K562 (cell line): ENCODE data around the gene ANXA1. TPM values are rescaled to one million over a fixed set of nuclear protein-coding genes. Genes with fewer than 3 reads are reported as not detected.

Experiments
- ATAC-seq: fragments of 200-7000 bp; cut with Tn5 transposase; 3 replicates; pipeline ENCODE4 v1.9.1; 2020; ENCODE audit warnings: moderate library complexity
- BruUV-seq: library from RNA; stranded (reverse); fragments of 400-500 nt; replicated peaks from 2 replicates; lab custom pipeline; 2021; lab: Mats Ljungman, UMichigan
- CTCF ChIA-PET: fragments of 300-600 bp; formaldehyde crosslinking; extraction: SDS; loops from one replicate; lab custom pipeline; 2021; ENCODE audit warnings: low intra/inter-chr PET ratio; lab: Yijun Ruan, JAX
- POLR2A ChIA-PET: fragments of 300-600, 350-650 bp; sonication (Branson Sonifier 250); formaldehyde crosslinking; extraction: SDS; loops from one replicate; lab custom pipeline; 2021; ENCODE audit warnings: antibody characterized with exemption, inconsistent platforms; lab: Yijun Ruan, JAX
- DNase-seq, 4 experiments: peaks; one replicate each; pipeline versions ENCODE4 v3.0.0 to v3.0.0-alpha.2; 2011 to 2018; ENCODE audit warnings: low spot score in 3 of 4, mixed read lengths in 3 of 4; ENCODE audit errors: extremely low read depth in 1 of 4
- FAIRE-seq: peaks from 2 replicates; lab custom pipeline; 2011; peaks lifted over from hg19 to GRCh38; lab: Jason Lieb, UNC
- H2AFZ ChIP-seq: 2 replicates; pipeline ENCODE4 v1.6.0; 2011; ENCODE audit warnings: low read depth, low read length, control low read depth, inconsistent platforms
- H3K27ac ChIP-seq: fragments of 200-600 bp; 3 replicates; pipeline ENCODE4 v1.8.0; 2011; ENCODE audit warnings: low read depth, mild to moderate bottlenecking, control low read depth, inconsistent platforms, low read length, moderate library complexity, mixed read lengths; ENCODE audit errors: extremely low read depth
- H3K27me3 ChIP-seq, 2 experiments: fragments of 300-600 bp in 1 of 2; 2 replicates in 1 of 2; 3 replicates in 1 of 2; pipeline versions ENCODE4 v1.6.0 to v1.8.0; 2011; ENCODE audit warnings: inconsistent platforms in 2 of 2, low read length in 2 of 2, mild to moderate bottlenecking in 1 of 2, mixed read lengths in 1 of 2, moderate library complexity in 1 of 2; ENCODE audit not compliant: control insufficient read depth in 2 of 2, insufficient read depth in 2 of 2
- H3K36me3 ChIP-seq: fragments of 300-600 bp; 3 replicates; pipeline ENCODE4 v1.8.0; 2011; ENCODE audit warnings: mild to moderate bottlenecking, low read length, inconsistent platforms; ENCODE audit not compliant: control insufficient read depth, insufficient read depth
- H3K4me1 ChIP-seq, 2 experiments: fragments of 200-600 bp in 1 of 2; replicated peaks in 1 of 2; 2 replicates in 1 of 2; 3 replicates in 1 of 2; pipeline versions ENCODE4 v1.5.1 to v1.8.0; 2011; ENCODE audit warnings: inconsistent platforms in 2 of 2, low read length in 2 of 2, mild to moderate bottlenecking in 1 of 2, mixed read lengths in 1 of 2, moderate library complexity in 1 of 2; ENCODE audit not compliant: control insufficient read depth in 2 of 2, insufficient read depth in 2 of 2
- H3K4me2 ChIP-seq: 2 replicates; pipeline ENCODE4 v1.6.1; 2011; ENCODE audit warnings: low read length, control low read depth, inconsistent platforms, mixed read lengths; ENCODE audit not compliant: insufficient read depth
- H3K4me3 ChIP-seq: fragments of 200-600 bp; sonication (generic), shearing (Covaris generic); 2 replicates; pipeline ENCODE4 v1.5.1; 2016; ENCODE audit warnings: control low read depth, inconsistent platforms
- H3K79me2 ChIP-seq: fragments of 200-600 bp; 3 replicates; pipeline ENCODE4 v1.8.0; 2011; ENCODE audit warnings: low read length, inconsistent platforms; ENCODE audit not compliant: control insufficient read depth, insufficient read depth
- H3K9ac ChIP-seq, 2 experiments: 2 replicates each; pipeline versions ENCODE4 v1.6.0 to v1.6.1; 2011; ENCODE audit warnings: low read depth in 2 of 2, low read length in 2 of 2, control low read depth in 1 of 2, inconsistent platforms in 1 of 2, mild to moderate bottlenecking in 1 of 2, mixed read lengths in 1 of 2; ENCODE audit not compliant: insufficient read depth in 1 of 2
- H3K9me1 ChIP-seq: one replicate; pipeline ENCODE4 v1.6.0; 2011; ENCODE audit warnings: inconsistent platforms, mild to moderate bottlenecking, low read length, moderate library complexity; ENCODE audit not compliant: control insufficient read depth, insufficient read depth
- H3K9me3 ChIP-seq: replicated peaks from 2 replicates; pipeline ENCODE4 v1.5.1; 2011; ENCODE audit warnings: low read depth, low read length, inconsistent platforms; ENCODE audit not compliant: control insufficient read depth, insufficient read depth
- H4K20me1 ChIP-seq: replicated peaks from 2 replicates; pipeline ENCODE4 v1.6.1; 2011; ENCODE audit warnings: low read length, inconsistent platforms, mixed read lengths; ENCODE audit not compliant: control insufficient read depth, insufficient read depth
- ADNP ChIP-seq: fragments of 200-800 bp; sonication (Bioruptor generic); IDR thresholded peaks from 2 replicates; pipeline ENCODE4 v1.6.1; 2016; ENCODE audit warnings: missing genetic modification characterization, missing compliant biosample characterization
- E2F8 ChIP-seq: fragments of 450-650 bp; IDR thresholded peaks from 2 replicates; pipeline ENCODE4 v1.7.1; 2018; ENCODE audit warnings: mild to moderate bottlenecking, low read depth; ENCODE audit not compliant: partially characterized antibody
- GTF2B ChIP-seq: IDR thresholded peaks from 2 replicates; pipeline ENCODE4 v1.6.1; 2011; ENCODE audit not compliant: insufficient read length; ENCODE audit errors: extremely low read depth
- NBN ChIP-seq: fragments of 450-650 bp; IDR thresholded peaks from 2 replicates; pipeline ENCODE4 v1.6.1; 2016; ENCODE audit warnings: low read depth, mild to moderate bottlenecking
- NFE2 ChIP-seq: IDR thresholded peaks from 2 replicates; pipeline ENCODE4 v1.6.1; 2014; ENCODE audit warnings: antibody characterized with exemption, low read depth
- NFIX ChIP-seq: fragments of 250-450 bp; sonication (Bioruptor Pico); IDR thresholded peaks from 2 replicates; pipeline ENCODE4 v1.4.0; 2020; ENCODE audit warnings: low read depth, mild to moderate bottlenecking, moderate library complexity
- RREB1 ChIP-seq: fragments of 250-450 bp; sonication (Bioruptor Pico); IDR thresholded peaks from 2 replicates; pipeline ENCODE4 v1.4.0; 2020
- YY1 ChIP-seq, 3 experiments: IDR thresholded peaks; 2 replicates each; pipeline ENCODE4 v1.6.1; 2011; ENCODE audit warnings: low read length in 2 of 3, mild to moderate bottlenecking in 2 of 3, moderate library complexity in 2 of 3, borderline replicate concordance in 1 of 3, control low read depth in 1 of 3, low read depth in 1 of 3; ENCODE audit not compliant: insufficient read depth in 3 of 3, insufficient replicate concordance in 2 of 3, control insufficient read depth in 1 of 3, insufficient read length in 1 of 3; ENCODE audit errors: extremely low read depth in 1 of 3
- ZNF134 ChIP-seq: fragments of 250-450 bp; sonication (Bioruptor Pico); conservative IDR thresholded peaks from 2 replicates; pipeline ENCODE4 v1.4.0; 2020
- ZNF398 ChIP-seq: fragments of 250-450 bp; sonication (Bioruptor Pico); IDR thresholded peaks from 2 replicates; pipeline ENCODE4 v1.8.0; 2021; ENCODE audit warnings: moderate library complexity, mild to moderate bottlenecking, inconsistent platforms
- ZNF75A ChIP-seq: fragments of 450-650 bp; formaldehyde crosslinking; IDR thresholded peaks from 2 replicates; pipeline ENCODE4 v1.4.0; 2020; ENCODE audit warnings: mild to moderate bottlenecking
- WGBS: fragments of 100-300 bp; shearing (Covaris generic); methylation state at CpG from one replicate; pipeline ENCODE4 v1.1.6; 2016; ENCODE audit warnings: low coverage, mixed read lengths; ENCODE audit not compliant: insufficient coverage; ENCODE audit errors: missing lambda C conversion rate; 5-methylcytosine and 5-hydroxymethylcytosine counted together
- in situ Hi-C: fragments of 300-500 bp; cut with MboI; formaldehyde crosslinking; loops from 4 replicates; pipeline ENCODE4 v1.15.0; 2018; ENCODE audit warnings: inconsistent platforms, mixed read lengths
- intact Hi-C: fragments of 100-400 bp; cut with micrococcal nuclease; formaldehyde crosslinking; loops from 2 replicates; pipeline ENCODE4 v1.14.2; 2022
- polyA plus RNA-seq, 8 experiments: library from polyadenylated mRNA; depleted of rRNA in 4 of 8; stranded (reverse) in 5 of 8; unstranded in 3 of 8; fragments of >200 nt; fragmentation: Nextera tagmentation in 2 of 8; fragmentation: Illumina TruSeq in 1 of 8; extraction: Ambion mirVana in 2 of 8; extraction: Trizol in 1 of 8; gene quantifications; 2 replicates each; pipeline versions ENCODE4 v1.2.1 to v1.2.3, GENCODE V29; 2011 to 2014; ENCODE audit warnings: inconsistent platforms in 1 of 8, missing spikeins in 1 of 8
- total RNA-seq, 7 experiments: library from RNA; depleted of rRNA in 6 of 7; stranded (reverse); fragments of >200 nt in 6 of 7; fragmentation: Illumina TruSeq in 2 of 7; extraction: Trizol in 2 of 7; gene quantifications; 2 replicates each; pipeline versions ENCODE4 v1.2.1 to v1.2.3, GENCODE V29; 2011 to 2021; ENCODE audit warnings: low replicate concordance in 1 of 7

ANXA1 gene
- total and polyA plus RNA-seq, 9 of the 15 experiments (the other 6 are each of a cell fraction or from before 2014, with no cell fraction given), result 406 to 1,298 (median 620) TPM

- in situ Hi-C loops (no loop called here), intact Hi-C loops (no loop called here)
- DNase-seq (no peak), FAIRE-seq (no peak), ATAC-seq (no peak)
- POLR2A ChIA-PET, result no interaction called here
- BruUV-seq, result no TSS peak
- Histone ChIP-seq H3K9me3 (no peaks in the 10 kb centered on the region), H3K4me2 (no peak overlapping the region), H3K4me3 (no peak overlapping the region), H3K27me3 (no peaks in the 10 kb centered on the region), H3K9ac (no peak overlapping the region), H4K20me1 (no peaks in the 10 kb centered on the region; the same call in 1 of the 2 replicates), H2AFZ (no peak overlapping the region), H3K27ac (no peak overlapping the region), H3K9me1 (no peaks in the 10 kb centered on the region), H3K79me2 (peaks cover 44% of the 10 kb centered on the region), H3K4me1 (peaks cover 0 to 9% of the 10 kb centered on the region in 2 experiments; a peak in 2 of 5 replicates), H3K36me3 (peaks cover 92% of the 10 kb centered on the region)
- 86% methylated on average over 6 of the region's 6 CpGs for WGBS
- CTCF ChIA-PET, result no interaction called here
- TF ChIP-seq NBN (no peak), YY1 (IDR thresholded peaks at IDR 0.05; ENCODE audit: borderline replicate concordance in 1 of 3, control insufficient read depth in 1 of 3, extremely low read depth in 1 of 3, insufficient read depth in 3 of 3, insufficient read length in 1 of 3, insufficient replicate concordance in 2 of 3, low read depth in 1 of 3, low read length in 2 of 3) (no peak), ZNF75A (CRISPR knock-in tag) (no peak), ZNF134 (no peak), E2F8 (no peak), GTF2B (no peak), NFIX (CRISPR knock-in tag) (no peak), RREB1 (CRISPR knock-in tag) (no peak), NFE2 (no peak), ZNF398 (CRISPR knock-in tag) (no peak), ADNP (no peak)
These were observed 7.1 kb downstream of the ANXA1 start for GRCh38 chr9:73158723-73159122.
